Astrocyte of the cerebellum (primary cell): ENCODE data around the gene BANF1.

Source experiments
- DNase-seq: peaks from one replicate; pipeline ENCODE4 v3.0.0-alpha.2; 2011; ENCODE audit warnings: low read depth
- H3K4me3 ChIP-seq: 2 replicates; pipeline ENCODE4 v1.5.1; 2011; ENCODE audit warnings: mild to moderate bottlenecking, low read depth, low read length, moderate library complexity
- in situ Hi-C: cut with HindIII; loops from 2 replicates; pipeline ENCODE4 v1.10.0; 2017; ENCODE audit warnings: low sequenced_read_pairs
- TF ChIP-seq, protein P1 (sequence below): IDR thresholded peaks from 2 replicates; pipeline ENCODE4 v1.5.1; 2012; ENCODE audit warnings: low read length, low read depth, moderate library complexity, mild to moderate bottlenecking; ENCODE audit errors: missing control alignments

BANF1 gene

DNA sequence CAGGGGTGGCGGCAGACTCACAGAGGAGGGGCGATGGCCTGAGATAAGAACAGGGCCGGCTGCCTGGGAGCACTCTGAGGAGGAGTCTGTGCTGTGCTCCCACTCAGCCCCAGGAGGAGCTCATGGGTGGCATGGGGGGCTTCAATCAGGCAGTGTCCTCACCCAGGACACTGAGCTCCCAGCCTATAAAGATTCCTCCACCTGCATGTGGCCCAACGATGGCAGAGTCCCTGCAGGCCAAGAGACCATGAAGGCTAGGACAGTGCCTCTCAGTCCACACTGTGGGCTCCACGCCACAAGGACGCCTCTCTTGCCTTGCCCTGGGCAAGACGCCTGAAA is 11.4 kb downstream of the BANF1 start:
- in situ Hi-C loops: no loop called here
- no peak for DNase-seq
- no peak overlapping the region for H3K4me3 ChIP-seq
- TF ChIP-seq, protein P1, sequence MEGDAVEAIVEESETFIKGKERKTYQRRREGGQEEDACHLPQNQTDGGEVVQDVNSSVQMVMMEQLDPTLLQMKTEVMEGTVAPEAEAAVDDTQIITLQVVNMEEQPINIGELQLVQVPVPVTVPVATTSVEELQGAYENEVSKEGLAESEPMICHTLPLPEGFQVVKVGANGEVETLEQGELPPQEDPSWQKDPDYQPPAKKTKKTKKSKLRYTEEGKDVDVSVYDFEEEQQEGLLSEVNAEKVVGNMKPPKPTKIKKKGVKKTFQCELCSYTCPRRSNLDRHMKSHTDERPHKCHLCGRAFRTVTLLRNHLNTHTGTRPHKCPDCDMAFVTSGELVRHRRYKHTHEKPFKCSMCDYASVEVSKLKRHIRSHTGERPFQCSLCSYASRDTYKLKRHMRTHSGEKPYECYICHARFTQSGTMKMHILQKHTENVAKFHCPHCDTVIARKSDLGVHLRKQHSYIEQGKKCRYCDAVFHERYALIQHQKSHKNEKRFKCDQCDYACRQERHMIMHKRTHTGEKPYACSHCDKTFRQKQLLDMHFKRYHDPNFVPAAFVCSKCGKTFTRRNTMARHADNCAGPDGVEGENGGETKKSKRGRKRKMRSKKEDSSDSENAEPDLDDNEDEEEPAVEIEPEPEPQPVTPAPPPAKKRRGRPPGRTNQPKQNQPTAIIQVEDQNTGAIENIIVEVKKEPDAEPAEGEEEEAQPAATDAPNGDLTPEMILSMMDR: no peak

DNA sequence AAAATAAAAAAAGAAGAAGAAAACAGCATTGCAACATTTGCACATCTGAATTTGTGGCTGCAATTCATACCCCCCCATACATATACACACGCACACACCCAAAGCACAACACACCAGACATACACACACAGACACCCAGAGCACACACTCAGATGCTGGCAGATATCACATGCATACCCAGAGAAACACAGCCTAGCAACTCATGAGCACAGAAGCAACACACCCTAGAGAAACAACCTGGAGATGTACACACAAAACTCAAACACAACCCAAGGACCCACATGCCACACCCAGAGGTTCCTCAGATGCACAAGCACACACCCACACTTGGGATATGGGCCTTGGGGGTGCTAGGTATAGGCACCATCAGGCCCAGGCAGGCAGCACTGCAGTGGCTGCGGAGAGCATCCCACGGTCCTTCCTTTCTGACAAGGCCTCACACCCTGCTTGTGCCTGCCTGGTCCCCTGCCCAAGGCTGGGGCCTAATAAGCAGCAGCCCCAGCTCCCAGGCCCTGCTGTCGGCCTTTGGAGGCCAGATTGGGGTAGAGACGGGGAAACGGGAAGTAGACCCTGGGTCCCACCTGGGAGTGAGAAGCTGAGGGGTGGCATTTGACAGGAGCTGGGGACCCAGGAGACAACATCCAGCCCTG is 12.6 kb downstream of the BANF1 start:
- in situ Hi-C loops: no loop called here
- no peak for DNase-seq
- TF ChIP-seq, protein P1: no peak

DNA sequence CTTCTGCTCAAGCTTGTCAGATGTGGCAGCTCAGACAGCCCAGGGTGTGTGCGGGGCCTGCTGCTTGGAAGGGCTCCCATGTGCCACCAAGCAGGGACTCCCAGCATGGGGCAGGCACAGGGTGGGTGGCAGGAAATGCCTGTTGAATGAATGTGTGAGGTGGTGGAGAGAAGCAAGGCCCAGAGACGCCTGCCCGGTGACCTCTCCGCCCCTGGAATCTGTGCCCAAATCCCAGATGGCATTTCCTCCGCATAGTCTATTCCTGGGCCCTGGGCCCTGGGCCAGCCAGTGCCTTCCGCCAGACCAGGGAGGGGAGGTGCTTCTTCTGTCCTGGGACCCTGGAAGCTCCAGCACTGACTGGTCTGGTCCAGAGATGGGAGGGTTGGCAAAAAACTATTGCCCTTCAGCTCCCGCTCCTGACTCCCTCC is 13.2 kb downstream of the BANF1 start:
- H3K4me3 ChIP-seq: no peak overlapping the region
- TF ChIP-seq, protein P1: no peak
- in situ Hi-C loops: no loop called here
- DNase-seq: no peak

More for the DNA sequence above, 12.6 kb downstream of the BANF1 start:
- H3K4me3 ChIP-seq: no peak overlapping the region

DNA sequence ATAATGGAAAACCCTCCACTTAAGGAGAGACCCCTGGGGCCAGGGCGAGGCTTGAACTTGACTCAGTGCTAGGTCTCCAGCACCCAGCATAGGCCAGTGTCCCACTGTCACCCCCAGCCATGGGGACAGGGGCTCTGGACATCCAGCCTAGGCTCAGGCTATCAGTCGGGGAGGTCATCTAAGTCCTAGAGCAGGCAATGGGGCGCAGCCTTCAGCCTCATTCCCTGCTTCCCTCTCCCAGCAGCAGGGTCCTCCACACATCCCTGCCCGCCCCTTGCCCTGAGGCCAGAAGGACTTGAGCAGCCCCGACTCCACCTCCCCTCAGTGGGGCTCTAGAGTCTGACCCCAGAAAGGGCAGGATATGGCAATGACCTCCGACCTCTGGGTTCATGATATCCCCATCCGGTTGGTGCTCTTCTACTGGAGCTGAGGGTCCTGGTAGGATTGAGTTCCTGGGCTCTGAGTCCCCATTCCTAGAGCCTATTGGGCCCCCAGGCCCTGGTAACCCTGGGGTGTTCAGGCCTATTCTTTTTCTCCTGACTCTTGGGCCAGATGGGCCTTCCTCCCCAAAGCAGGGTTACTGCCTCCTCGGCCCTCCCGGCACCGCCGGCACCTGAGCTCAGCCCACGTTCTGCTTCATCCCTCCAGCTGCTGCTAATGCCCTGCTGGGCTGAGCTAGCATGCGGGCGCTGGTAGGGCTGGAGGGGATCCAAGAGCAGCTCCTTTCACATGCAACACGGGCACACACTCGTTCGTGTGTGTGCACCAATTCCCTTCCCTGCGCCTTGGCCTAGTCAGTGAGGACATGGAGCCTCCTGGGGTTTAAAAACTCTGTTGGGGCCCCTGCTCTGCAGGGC is 13.9 kb downstream of the BANF1 start:
- TF ChIP-seq, protein P1: no peak
- in situ Hi-C loops: no loop called here
- no peak overlapping the region for H3K4me3 ChIP-seq
- no peak for DNase-seq

DNA sequence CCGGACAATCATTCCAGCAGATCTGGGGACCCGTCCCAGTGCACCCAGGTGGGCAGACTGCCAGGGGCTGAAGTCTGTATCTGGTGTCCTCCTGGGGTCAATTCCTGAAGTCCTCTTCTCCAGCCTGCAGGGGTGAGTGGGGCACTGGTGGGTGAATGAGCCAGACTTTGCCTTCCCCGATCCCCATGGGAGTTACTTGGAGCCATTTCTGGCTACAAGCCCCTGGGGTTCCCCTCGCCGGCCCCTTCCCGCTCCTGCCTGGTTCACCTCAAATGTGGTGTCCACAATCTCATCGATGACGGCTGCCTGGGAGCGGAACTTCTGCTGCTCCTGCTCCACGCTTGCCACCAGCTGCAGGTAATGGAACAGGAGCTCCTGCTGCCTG is 14.5 kb downstream of the BANF1 start:
- in situ Hi-C loops: no loop called here
- no peak overlapping the region for H3K4me3 ChIP-seq
- TF ChIP-seq, protein P1: no peak
- no peak for DNase-seq

DNA sequence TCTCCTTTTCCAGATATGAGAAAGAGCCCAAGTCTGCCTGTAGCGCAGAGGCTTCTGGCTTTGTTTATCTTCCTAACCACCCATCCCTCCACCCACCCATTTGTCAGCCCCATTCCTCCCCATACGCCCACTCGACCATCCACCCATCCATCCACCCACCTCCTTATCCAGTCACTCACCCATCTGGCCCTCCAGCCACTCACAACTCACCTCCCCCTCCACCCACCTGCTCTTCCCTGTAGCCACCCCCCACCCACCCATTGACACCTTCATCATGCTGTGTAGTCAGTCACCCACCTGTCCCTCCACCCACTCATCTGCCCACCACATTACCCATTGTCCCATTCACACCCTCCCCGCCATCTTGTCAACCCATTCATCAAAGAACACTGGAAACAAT is 15.0 kb downstream of the BANF1 start:
- no peak overlapping the region for H3K4me3 ChIP-seq
- TF ChIP-seq, protein P1: no peak
- in situ Hi-C loops: no loop called here
- DNase-seq: no peak
